H1 (cell line): ENCODE data around the gene OR52B6. TPM values are rescaled to one million over a fixed set of nuclear protein-coding genes. Genes with fewer than 3 reads are reported as not detected.

Source experiments
- CTCF ChIA-PET: fragments of 300-600 bp; sonication (Branson Sonifier 250); formaldehyde crosslinking; loops from one replicate; lab custom pipeline; 2021; ENCODE audit not compliant: partially characterized antibody; lab: Charles Lee
- POLR2A ChIA-PET: fragments of 300-600 bp; sonication (Branson Sonifier 250); formaldehyde crosslinking; loops from one replicate; lab custom pipeline; 2021; ENCODE audit warnings: inconsistent platforms; ENCODE audit not compliant: partially characterized antibody; lab: Charles Lee
- DNase-seq, 2 experiments: peaks; one replicate each; pipeline versions ENCODE4 v3.0.0 to v3.0.0-alpha.2; 2010 to 2022; ENCODE audit warnings: low spot score in 2 of 2, low read depth in 1 of 2, mixed read lengths in 1 of 2
- FAIRE-seq: peaks from 2 replicates; lab custom pipeline; 2011; peaks lifted over from hg19 to GRCh38; lab: Jason Lieb, UNC
- H2AFZ ChIP-seq: 2 replicates; pipeline ENCODE4 v1.8.1; 2012; ENCODE audit warnings: low read length, inconsistent platforms
- H2AK5ac ChIP-seq: 2 replicates; pipeline ENCODE4 v1.6.1; 2013; ENCODE audit warnings: low read depth, low read length
- H2BK120ac ChIP-seq: replicated peaks from 2 replicates; pipeline ENCODE3; 2013; ENCODE audit warnings: low read depth, low read length, inconsistent platforms
- H2BK12ac ChIP-seq: 2 replicates; pipeline ENCODE4 v1.6.1; 2013; ENCODE audit warnings: low read depth, low read length
- H2BK15ac ChIP-seq: 2 replicates; pipeline ENCODE4 v1.6.1; 2013; ENCODE audit warnings: low read length
- H2BK20ac ChIP-seq: 2 replicates; pipeline ENCODE4 v1.6.1; 2013; ENCODE audit warnings: low read length
- H2BK5ac ChIP-seq: 2 replicates; pipeline ENCODE4 v1.6.1; 2013; ENCODE audit warnings: low read depth, low read length
- H3K14ac ChIP-seq: 2 replicates; pipeline ENCODE4 v1.6.1; 2013; ENCODE audit warnings: inconsistent platforms; ENCODE audit not compliant: insufficient read length
- H3K18ac ChIP-seq: 2 replicates; pipeline ENCODE4 v1.6.1; 2013; ENCODE audit warnings: low read length; ENCODE audit errors: extremely low read depth
- H3K23ac ChIP-seq: 2 replicates; pipeline ENCODE4 v1.6.1; 2013; ENCODE audit warnings: inconsistent platforms; ENCODE audit not compliant: insufficient read length
- H3K23me2 ChIP-seq: 2 replicates; pipeline ENCODE4 v1.6.1; 2013; ENCODE audit warnings: low read depth, low read length
- H3K27ac ChIP-seq: 2 replicates; pipeline ENCODE4 v1.6.1; 2011; ENCODE audit warnings: low read depth, low read length, inconsistent platforms
- H3K27me3 ChIP-seq, 4 experiments: replicated peaks in 1 of 4; 1 replicate in 1 of 4; 2 replicates in 3 of 4; pipeline versions ENCODE4 v1.6.1 to v1.8.1; 2011 to 2013; ENCODE audit warnings: low read length in 3 of 4, mild to moderate bottlenecking in 3 of 4, inconsistent platforms in 2 of 4, mixed read lengths in 2 of 4, moderate library complexity in 1 of 4; ENCODE audit not compliant: control insufficient read depth in 3 of 4, insufficient read depth in 3 of 4; ENCODE audit errors: extremely low read depth in 1 of 4
- H3K36me3 ChIP-seq, 4 experiments: 2 replicates each; pipeline versions ENCODE4 v1.6.1 to v1.8.1; 2011 to 2013; ENCODE audit warnings: mild to moderate bottlenecking in 4 of 4, low read length in 3 of 4, moderate library complexity in 2 of 4, control low read depth in 1 of 4, inconsistent platforms in 1 of 4; ENCODE audit not compliant: insufficient read depth in 4 of 4, control insufficient read depth in 2 of 4
- H3K4ac ChIP-seq: replicated peaks from 2 replicates; pipeline ENCODE3; 2013; ENCODE audit warnings: low read length, low read depth, mixed read lengths, inconsistent platforms; ENCODE audit not compliant: insufficient read length
- H3K4me1 ChIP-seq, 4 experiments: replicated peaks in 1 of 4; 1 replicate in 1 of 4; 2 replicates in 3 of 4; pipeline versions ENCODE4 v1.6.1 to v1.8.1; 2011 to 2013; ENCODE audit warnings: low read length in 3 of 4, inconsistent platforms in 2 of 4, mixed read lengths in 1 of 4; ENCODE audit not compliant: insufficient read depth in 4 of 4, control insufficient read depth in 3 of 4
- H3K4me2 ChIP-seq, 2 experiments: 2 replicates each; pipeline versions ENCODE4 v1.6.1 to v1.8.1; 2011 to 2013; ENCODE audit warnings: low read depth in 2 of 2, low read length in 2 of 2, control low read depth in 1 of 2, inconsistent platforms in 1 of 2, mild to moderate bottlenecking in 1 of 2; ENCODE audit not compliant: insufficient read depth in 1 of 2
- H3K4me3 ChIP-seq, 4 experiments: fragments of 200-600, 300-600 bp in 1 of 4; sonication (generic), shearing (Covaris generic), sonication (Bioruptor Twin) in 1 of 4; 2 replicates each; pipeline versions ENCODE4 v1.5.1 to v1.8.1; 2011 to 2016; ENCODE audit warnings: low read length in 4 of 4, low read depth in 3 of 4, control low read depth in 2 of 4, inconsistent platforms in 2 of 4, mild to moderate bottlenecking in 2 of 4, mixed read lengths in 1 of 4, moderate library complexity in 1 of 4; ENCODE audit not compliant: insufficient read depth in 2 of 4; ENCODE audit errors: extremely low read depth in 1 of 4
- H3K56ac ChIP-seq: replicated peaks from 2 replicates; pipeline ENCODE3; 2013; ENCODE audit warnings: low read depth, mild to moderate bottlenecking, mixed read lengths, low read length, inconsistent platforms; ENCODE audit not compliant: insufficient read length
- H3K79me1 ChIP-seq: 2 replicates; pipeline ENCODE4 v1.6.1; 2013; ENCODE audit warnings: low read depth, low read length, control low read depth
- H3K79me2 ChIP-seq, 2 experiments: 2 replicates each; pipeline versions ENCODE4 v1.6.1 to v1.8.1; 2012 to 2013; ENCODE audit warnings: low read length in 2 of 2, mild to moderate bottlenecking in 2 of 2, inconsistent platforms in 1 of 2; ENCODE audit not compliant: insufficient read depth in 2 of 2, control insufficient read depth in 1 of 2
- H3K9ac ChIP-seq, 4 experiments: replicated peaks in 1 of 4; 1 replicate in 1 of 4; 2 replicates in 3 of 4; pipeline versions ENCODE4 v1.6.1 to v1.8.1; 2011 to 2013; ENCODE audit warnings: low read depth in 3 of 4, low read length in 3 of 4, control low read depth in 2 of 4, mild to moderate bottlenecking in 2 of 4, moderate library complexity in 2 of 4, inconsistent platforms in 1 of 4; ENCODE audit errors: extremely low read depth in 1 of 4
- H3K9me3 ChIP-seq, 2 experiments: 2 replicates each; pipeline versions ENCODE4 v1.6.1 to v1.8.1; 2012 to 2013; ENCODE audit warnings: mild to moderate bottlenecking in 2 of 2, moderate library complexity in 2 of 2, control low read depth in 1 of 2, inconsistent platforms in 1 of 2, low read depth in 1 of 2, low read length in 1 of 2, mixed read lengths in 1 of 2; ENCODE audit not compliant: insufficient read depth in 2 of 2
- H4K20me1 ChIP-seq, 2 experiments: replicated peaks in 1 of 2; 2 replicates each; pipeline versions ENCODE3 to v1.8.1; 2011 to 2013; ENCODE audit warnings: inconsistent platforms in 2 of 2, low read length in 2 of 2, mild to moderate bottlenecking in 1 of 2; ENCODE audit not compliant: insufficient read depth in 2 of 2, control insufficient read depth in 1 of 2
- H4K5ac ChIP-seq: 2 replicates; pipeline ENCODE4 v1.6.1; 2013; ENCODE audit warnings: low read length, low read depth, mixed read lengths, inconsistent platforms; ENCODE audit not compliant: insufficient read length
- H4K8ac ChIP-seq: 2 replicates; pipeline ENCODE4 v1.8.0; 2013; ENCODE audit warnings: mild to moderate bottlenecking, moderate library complexity, low read length, inconsistent platforms; ENCODE audit not compliant: insufficient read depth; ENCODE audit errors: extremely low read depth
- H4K91ac ChIP-seq: replicated peaks from 2 replicates; pipeline ENCODE3; 2013; ENCODE audit warnings: low read length, mixed read lengths, inconsistent platforms; ENCODE audit not compliant: insufficient read length
- CBX5 ChIP-seq: fragments of 300-800, 300-1000 bp; sonication (generic); IDR thresholded peaks from 2 replicates; pipeline ENCODE4 v1.7.1; 2016; ENCODE audit warnings: antibody characterized with exemption, low read length, low read depth
- CEBPB ChIP-seq: IDR thresholded peaks from 2 replicates; pipeline ENCODE4 v1.6.1; 2012; ENCODE audit warnings: low read depth, low read length
- EZH2 ChIP-seq: fragments of 200-600 bp; sonication (generic); IDR thresholded peaks from 2 replicates; pipeline ENCODE4 v1.7.1; 2012; ENCODE audit warnings: low read depth, mild to moderate bottlenecking, moderate library complexity, low read length, inconsistent platforms; ENCODE audit not compliant: severe bottlenecking
- GTF2F1 ChIP-seq: IDR thresholded peaks from 2 replicates; pipeline ENCODE4 v1.6.1; 2012; ENCODE audit warnings: low read depth, low read length, improper control_type of control experiment, borderline replicate concordance
- HDAC2 ChIP-seq, 2 experiments: fragments of 300-600 bp in 1 of 2; sonication (generic) in 1 of 2; IDR thresholded peaks; 2 replicates each; pipeline ENCODE4 v1.6.1; 2011 to 2012; ENCODE audit warnings: low read depth in 2 of 2, low read length in 2 of 2, mild to moderate bottlenecking in 2 of 2, moderate library complexity in 2 of 2, borderline replicate concordance in 1 of 2, inconsistent platforms in 1 of 2
- JUND ChIP-seq: IDR thresholded peaks from 2 replicates; pipeline ENCODE4 v1.6.1; 2011; ENCODE audit warnings: mild to moderate bottlenecking, improper control_type of control experiment, low read length
- KDM5A ChIP-seq: fragments of 200-600 bp; IDR thresholded peaks from 2 replicates; pipeline ENCODE4 v1.7.1; 2012; ENCODE audit warnings: mild to moderate bottlenecking, low read length, inconsistent platforms, mixed read lengths
- MAFK ChIP-seq: IDR thresholded peaks from 2 replicates; pipeline ENCODE4 v1.6.1; 2012; ENCODE audit warnings: low read depth, mild to moderate bottlenecking, improper control_type of control experiment, low read length
- NRF1 ChIP-seq: IDR thresholded peaks from 2 replicates; pipeline ENCODE4 v1.6.1; 2011; ENCODE audit warnings: mild to moderate bottlenecking, low read depth, low read length, improper control_type of control experiment
- POLR2AphosphoS5 ChIP-seq: IDR thresholded peaks from 2 replicates; pipeline ENCODE4 v1.6.1; 2011; ENCODE audit warnings: low read depth, low read length
- RBBP5 ChIP-seq: IDR thresholded peaks from 2 replicates; pipeline ENCODE4 v1.7.1; 2012; ENCODE audit warnings: low read depth, mild to moderate bottlenecking, inconsistent platforms, low read length, moderate library complexity, borderline replicate concordance
- SP1 ChIP-seq: IDR thresholded peaks from 2 replicates; pipeline ENCODE4 v1.6.1; 2011; ENCODE audit warnings: low read depth, low read length
- YY1 ChIP-seq: IDR thresholded peaks from 2 replicates; pipeline ENCODE4 v1.6.1; 2011; ENCODE audit warnings: low read depth, mild to moderate bottlenecking, low read length
- WGBS, 2 experiments: shearing (Covaris generic) in 1 of 2; methylation state at CpG; one replicate each; pipeline versions ENCODE4 v1.1.6 to v1.1.7; 2013 to 2015; ENCODE audit warnings: low lambda C conversion rate in 2 of 2, mixed read lengths in 2 of 2, inconsistent platforms in 1 of 2, low coverage in 1 of 2, missing lambda C conversion rate in 1 of 2; ENCODE audit not compliant: insufficient replicate concordance in 2 of 2, insufficient coverage in 1 of 2, insufficient read length in 1 of 2; ENCODE audit errors: extremely low coverage in 1 of 2, missing lambda C conversion rate in 1 of 2; 5-methylcytosine and 5-hydroxymethylcytosine counted together
- polyA plus RNA-seq, 7 experiments: library from polyadenylated mRNA; depleted of rRNA in 3 of 7; stranded (reverse) in 5 of 7; unstranded in 2 of 7; fragments of >200 nt in 5 of 7; fragments of 200-250 nt in 2 of 7; gene quantifications; 1 replicate in 5 of 7; 2 replicates in 1 of 7; 4 replicates in 1 of 7; pipeline versions ENCODE4 v1.2.1 to v1.2.3, GENCODE V29; 2011 to 2013; ENCODE audit warnings: missing spikeins in 2 of 7, mixed read lengths in 2 of 7
- total RNA-seq: library from RNA; stranded (reverse); fragmentation: NEBNext Ultra II Directional; extraction: Animal tissue kit (Norgen Biotek cat#: 25700); gene quantifications from 2 replicates; pipeline ENCODE4 v1.2.1, GENCODE V29; 2021

OR52B6 gene
- total and polyA plus RNA-seq, 2 of the 8 experiments (the other 6 are each of a cell fraction or from before 2014, with no cell fraction given), result not detected

- Histone ChIP-seq H3K79me1 (no peaks in the 10 kb centered on the region; the same call in 1 of the 2 replicates), H3K4ac (no peak overlapping the region), H3K27me3 (no peaks in the 10 kb centered on the region), H2BK12ac (no peak overlapping the region), H3K36me3 (no peaks in the 10 kb centered on the region), H3K27ac (no peak overlapping the region), H3K18ac (no peak overlapping the region), H4K91ac (no peak overlapping the region), H4K20me1 (no peaks in the 10 kb centered on the region), H3K4me2 (no peak overlapping the region), H2BK120ac (no peak overlapping the region), H3K79me2 (no peaks in the 10 kb centered on the region), H3K4me3 (no peak overlapping the region), H2BK5ac (no peak overlapping the region), H2AK5ac (no peak overlapping the region), H2AFZ (no peak overlapping the region), H4K5ac (no peak overlapping the region), H3K9ac (no peak overlapping the region), H3K56ac (no peak overlapping the region), H3K23ac (no peak overlapping the region), H3K4me1 (peaks cover 0 to 17% (median 6%) of the 10 kb centered on the region in 4 experiments; a peak in 4 of 7 replicates), H3K14ac (no peak overlapping the region), H3K23me2 (no peaks in the 10 kb centered on the region), H3K9me3 (no peaks in the 10 kb centered on the region), H2BK15ac (no peak overlapping the region), H4K8ac (no peak overlapping the region), H2BK20ac (no peak overlapping the region)
- WGBS, 2 experiments, result 61% methylated on average over 3 of the region's 3 CpGs; no CpG with 5 or more reads in 1 of the 2 experiments
- DNase-seq, result no peak
- ChIA-PET CTCF (interaction anchor here (0.8 to 2.9 kb wide), 5 partner anchors 9 to 21 kb away, joined by 3 to 15 read pairs (median 6); no protein-coding TSS in a partner anchor), POLR2A (interaction anchor here (1.2 to 1.4 kb wide), 2 partner anchors 23 to 68 kb away, joined by 3 read pairs; partner anchors contain the start of gene TRIM22)
- FAIRE-seq, result no peak
- TF ChIP-seq CBX5 (no peak), YY1 (no peak), EZH2 (no peak), JUND (no peak), SP1 (no peak), POLR2AphosphoS5 (no peak), RBBP5 (no peak), NRF1 (no peak), KDM5A (no peak), HDAC2 (IDR thresholded peaks at IDR 0.05; ENCODE audit: borderline replicate concordance in 1 of 2, low read depth in 2 of 2, low read length in 2 of 2) (no peak), MAFK (no peak), GTF2F1 (no peak), CEBPB (no peak)
Measured at GRCh38 chr11:5620651-5621521, 40.2 kb downstream of the OR52B6 start.
